GM10248 (cell line): ENCODE data around the gene FEZF2.

Source experiments
- CTCF ChIA-PET: fragments of 300-600 bp; sonication (Branson Sonifier 250); formaldehyde crosslinking; extraction: SDS; loops from one replicate; lab custom pipeline; 2021; ENCODE audit warnings: antibody characterized with exemption; lab: Yijun Ruan, JAX
- POLR2A ChIA-PET: fragments of 350-650 bp; sonication (Branson Sonifier 250); formaldehyde crosslinking; extraction: SDS; loops from one replicate; lab custom pipeline; 2020; ENCODE audit warnings: antibody characterized with exemption; lab: Yijun Ruan, JAX
- DNase-seq: peaks from one replicate; pipeline ENCODE4 v3.0.0; 2012; ENCODE audit errors: extremely low spot score
- CTCF ChIP-seq: IDR thresholded peaks from 2 replicates; pipeline ENCODE4 v1.5.1; 2012; ENCODE audit warnings: mild to moderate bottlenecking, low read depth; ENCODE audit errors: extremely low read depth, missing control alignments, control extremely low read depth

The FEZF2 gene

GRCh38 chr3:62359531-62359930, 13.8 kb downstream of the FEZF2 start:
- ChIA-PET CTCF (no interaction called here), POLR2A (no interaction called here)
- DNase-seq: no peak
- no peak for TF ChIP-seq CTCF

- no peak for DNase-seq
- CTCF ChIA-PET: interaction anchor here (1.2 kb wide), 1 partner anchor 10 kb away, joined by 3 read pairs; no protein-coding TSS in a partner anchor
- POLR2A ChIA-PET: no interaction called here
- no peak for TF ChIP-seq CTCF
These were observed 17.0 kb downstream of the FEZF2 start for GRCh38 chr3:62356356-62356755.

GRCh38 chr3:62355703-62356102, 17.6 kb downstream of the FEZF2 start:
- ChIA-PET CTCF (no interaction called here), POLR2A (no interaction called here)
- no peak for DNase-seq
- no peak for TF ChIP-seq CTCF

- TF ChIP-seq CTCF: no peak
- CTCF ChIA-PET: no interaction called here
- POLR2A ChIA-PET: no interaction called here
- no peak for DNase-seq
These were observed 29.6 kb downstream of the FEZF2 start for GRCh38 chr3:62343755-62344154.

- no peak for TF ChIP-seq CTCF
- DNase-seq: no peak
- POLR2A ChIA-PET: no interaction called here
- CTCF ChIA-PET: interaction anchor here (1.0 kb wide), 1 partner anchor 134 kb away, joined by 4 read pairs; no protein-coding TSS in a partner anchor
These were observed 38.2 kb downstream of the FEZF2 start for GRCh38 chr3:62335196-62335595.

GRCh38 chr3:62332835-62333244, 40.5 kb downstream of the FEZF2 start:
- no peak for DNase-seq
- peak; percentile 50 for TF ChIP-seq CTCF
- ChIA-PET POLR2A (no interaction called here), CTCF (interaction anchor here (0.9 to 1.8 kb wide), 5 partner anchors 10 to 77 kb away, joined by 3 to 7 read pairs (median 3); no protein-coding TSS in a partner anchor)
